Measurements from ENCODE around the gene CRYBG2.

DNA sequence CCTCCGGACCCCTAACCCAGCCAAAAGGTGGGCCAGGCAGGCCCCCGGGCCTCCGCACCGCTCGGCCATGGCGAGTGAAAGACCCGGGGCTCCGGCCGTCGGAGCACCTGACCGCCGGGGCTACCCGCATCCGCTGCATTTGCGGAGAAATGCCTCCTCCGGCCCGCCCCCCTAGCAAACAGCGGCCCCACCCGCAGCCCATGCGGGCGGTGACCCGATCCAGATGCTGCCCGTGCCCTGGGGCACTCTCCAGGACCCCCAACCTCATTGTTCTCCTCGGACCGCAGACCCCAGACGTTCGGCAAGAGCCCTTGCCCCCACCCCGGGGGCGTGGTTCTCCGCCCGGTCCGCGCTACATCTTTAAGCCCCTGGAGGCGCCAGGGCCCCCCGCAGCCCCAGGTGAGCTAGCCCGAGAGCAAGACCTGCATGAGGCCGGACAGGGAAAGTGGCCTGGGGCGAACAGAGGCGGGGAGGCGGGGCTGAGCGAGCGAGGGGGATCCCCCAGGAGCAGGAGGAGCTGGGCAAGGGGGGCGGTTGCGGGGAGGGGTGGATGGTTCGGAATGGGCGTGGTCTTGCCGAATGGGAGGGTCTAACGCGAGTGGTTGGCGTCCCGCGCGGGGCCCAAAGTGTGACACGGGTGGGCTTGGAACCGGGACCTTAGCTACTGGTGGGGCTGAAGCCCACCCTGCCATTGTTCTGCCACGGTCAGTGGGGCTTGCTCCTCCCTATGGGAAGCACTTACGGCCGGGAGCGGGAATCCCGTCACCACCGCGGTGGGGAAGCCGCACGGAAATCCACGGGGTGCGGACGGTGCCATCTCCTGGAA lies 6.3 kb upstream of the CRYBG2 start:
- TF ChIP-seq, protein P1, sequence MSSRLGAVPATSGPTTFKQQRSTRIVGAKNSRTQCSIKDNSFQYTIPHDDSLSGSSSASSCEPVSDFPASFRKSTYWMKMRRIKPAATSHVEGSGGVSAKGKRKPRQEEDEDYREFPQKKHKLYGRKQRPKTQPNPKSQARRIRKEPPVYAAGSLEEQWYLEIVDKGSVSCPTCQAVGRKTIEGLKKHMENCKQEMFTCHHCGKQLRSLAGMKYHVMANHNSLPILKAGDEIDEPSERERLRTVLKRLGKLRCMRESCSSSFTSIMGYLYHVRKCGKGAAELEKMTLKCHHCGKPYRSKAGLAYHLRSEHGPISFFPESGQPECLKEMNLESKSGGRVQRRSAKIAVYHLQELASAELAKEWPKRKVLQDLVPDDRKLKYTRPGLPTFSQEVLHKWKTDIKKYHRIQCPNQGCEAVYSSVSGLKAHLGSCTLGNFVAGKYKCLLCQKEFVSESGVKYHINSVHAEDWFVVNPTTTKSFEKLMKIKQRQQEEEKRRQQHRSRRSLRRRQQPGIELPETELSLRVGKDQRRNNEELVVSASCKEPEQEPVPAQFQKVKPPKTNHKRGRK (CRISPR knock-in tag; IDR thresholded peaks at IDR 0.05), result no peak
- TF ChIP-seq, protein P2, sequence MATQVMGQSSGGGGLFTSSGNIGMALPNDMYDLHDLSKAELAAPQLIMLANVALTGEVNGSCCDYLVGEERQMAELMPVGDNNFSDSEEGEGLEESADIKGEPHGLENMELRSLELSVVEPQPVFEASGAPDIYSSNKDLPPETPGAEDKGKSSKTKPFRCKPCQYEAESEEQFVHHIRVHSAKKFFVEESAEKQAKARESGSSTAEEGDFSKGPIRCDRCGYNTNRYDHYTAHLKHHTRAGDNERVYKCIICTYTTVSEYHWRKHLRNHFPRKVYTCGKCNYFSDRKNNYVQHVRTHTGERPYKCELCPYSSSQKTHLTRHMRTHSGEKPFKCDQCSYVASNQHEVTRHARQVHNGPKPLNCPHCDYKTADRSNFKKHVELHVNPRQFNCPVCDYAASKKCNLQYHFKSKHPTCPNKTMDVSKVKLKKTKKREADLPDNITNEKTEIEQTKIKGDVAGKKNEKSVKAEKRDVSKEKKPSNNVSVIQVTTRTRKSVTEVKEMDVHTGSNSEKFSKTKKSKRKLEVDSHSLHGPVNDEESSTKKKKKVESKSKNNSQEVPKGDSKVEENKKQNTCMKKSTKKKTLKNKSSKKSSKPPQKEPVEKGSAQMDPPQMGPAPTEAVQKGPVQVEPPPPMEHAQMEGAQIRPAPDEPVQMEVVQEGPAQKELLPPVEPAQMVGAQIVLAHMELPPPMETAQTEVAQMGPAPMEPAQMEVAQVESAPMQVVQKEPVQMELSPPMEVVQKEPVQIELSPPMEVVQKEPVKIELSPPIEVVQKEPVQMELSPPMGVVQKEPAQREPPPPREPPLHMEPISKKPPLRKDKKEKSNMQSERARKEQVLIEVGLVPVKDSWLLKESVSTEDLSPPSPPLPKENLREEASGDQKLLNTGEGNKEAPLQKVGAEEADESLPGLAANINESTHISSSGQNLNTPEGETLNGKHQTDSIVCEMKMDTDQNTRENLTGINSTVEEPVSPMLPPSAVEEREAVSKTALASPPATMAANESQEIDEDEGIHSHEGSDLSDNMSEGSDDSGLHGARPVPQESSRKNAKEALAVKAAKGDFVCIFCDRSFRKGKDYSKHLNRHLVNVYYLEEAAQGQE (IDR thresholded peaks at IDR 0.05; ENCODE audit: borderline replicate concordance in 1 of 2, low read depth in 1 of 2, low read length in 2 of 2), result no peak
- TF ChIP-seq NCOA2 (CRISPR knock-in tag; IDR thresholded peaks at IDR 0.05), result no peak
- no peak for TF ChIP-seq ZNF549 (CRISPR knock-in tag; IDR thresholded peaks at IDR 0.05)
- TF ChIP-seq, protein P3, sequence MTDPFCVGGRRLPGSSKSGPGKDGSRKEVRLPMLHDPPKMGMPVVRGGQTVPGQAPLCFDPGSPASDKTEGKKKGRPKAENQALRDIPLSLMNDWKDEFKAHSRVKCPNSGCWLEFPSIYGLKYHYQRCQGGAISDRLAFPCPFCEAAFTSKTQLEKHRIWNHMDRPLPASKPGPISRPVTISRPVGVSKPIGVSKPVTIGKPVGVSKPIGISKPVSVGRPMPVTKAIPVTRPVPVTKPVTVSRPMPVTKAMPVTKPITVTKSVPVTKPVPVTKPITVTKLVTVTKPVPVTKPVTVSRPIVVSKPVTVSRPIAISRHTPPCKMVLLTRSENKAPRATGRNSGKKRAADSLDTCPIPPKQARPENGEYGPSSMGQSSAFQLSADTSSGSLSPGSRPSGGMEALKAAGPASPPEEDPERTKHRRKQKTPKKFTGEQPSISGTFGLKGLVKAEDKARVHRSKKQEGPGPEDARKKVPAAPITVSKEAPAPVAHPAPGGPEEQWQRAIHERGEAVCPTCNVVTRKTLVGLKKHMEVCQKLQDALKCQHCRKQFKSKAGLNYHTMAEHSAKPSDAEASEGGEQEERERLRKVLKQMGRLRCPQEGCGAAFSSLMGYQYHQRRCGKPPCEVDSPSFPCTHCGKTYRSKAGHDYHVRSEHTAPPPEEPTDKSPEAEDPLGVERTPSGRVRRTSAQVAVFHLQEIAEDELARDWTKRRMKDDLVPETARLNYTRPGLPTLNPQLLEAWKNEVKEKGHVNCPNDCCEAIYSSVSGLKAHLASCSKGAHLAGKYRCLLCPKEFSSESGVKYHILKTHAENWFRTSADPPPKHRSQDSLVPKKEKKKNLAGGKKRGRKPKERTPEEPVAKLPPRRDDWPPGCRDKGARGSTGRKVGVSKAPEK (CRISPR knock-in tag; IDR thresholded peaks at IDR 0.05; ENCODE audit: borderline replicate concordance), result no peak
- TF ChIP-seq, protein P4, sequence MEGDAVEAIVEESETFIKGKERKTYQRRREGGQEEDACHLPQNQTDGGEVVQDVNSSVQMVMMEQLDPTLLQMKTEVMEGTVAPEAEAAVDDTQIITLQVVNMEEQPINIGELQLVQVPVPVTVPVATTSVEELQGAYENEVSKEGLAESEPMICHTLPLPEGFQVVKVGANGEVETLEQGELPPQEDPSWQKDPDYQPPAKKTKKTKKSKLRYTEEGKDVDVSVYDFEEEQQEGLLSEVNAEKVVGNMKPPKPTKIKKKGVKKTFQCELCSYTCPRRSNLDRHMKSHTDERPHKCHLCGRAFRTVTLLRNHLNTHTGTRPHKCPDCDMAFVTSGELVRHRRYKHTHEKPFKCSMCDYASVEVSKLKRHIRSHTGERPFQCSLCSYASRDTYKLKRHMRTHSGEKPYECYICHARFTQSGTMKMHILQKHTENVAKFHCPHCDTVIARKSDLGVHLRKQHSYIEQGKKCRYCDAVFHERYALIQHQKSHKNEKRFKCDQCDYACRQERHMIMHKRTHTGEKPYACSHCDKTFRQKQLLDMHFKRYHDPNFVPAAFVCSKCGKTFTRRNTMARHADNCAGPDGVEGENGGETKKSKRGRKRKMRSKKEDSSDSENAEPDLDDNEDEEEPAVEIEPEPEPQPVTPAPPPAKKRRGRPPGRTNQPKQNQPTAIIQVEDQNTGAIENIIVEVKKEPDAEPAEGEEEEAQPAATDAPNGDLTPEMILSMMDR (CRISPR knock-in tag; IDR thresholded peaks at IDR 0.05), result no peak
- TF ChIP-seq NR3C1 (CRISPR knock-in tag; IDR thresholded peaks at IDR 0.05), result no peak
- TF ChIP-seq TBP (CRISPR knock-in tag; IDR thresholded peaks at IDR 0.05), result no peak
- no peak for TF ChIP-seq SNAPC5 (CRISPR knock-in tag; IDR thresholded peaks at IDR 0.05; ENCODE audit: borderline replicate concordance)
- no peak for TF ChIP-seq ELF4 (CRISPR knock-in tag; IDR thresholded peaks at IDR 0.05; ENCODE audit: borderline replicate concordance)
- no peak for TF ChIP-seq NAIF1 (CRISPR knock-in tag; IDR thresholded peaks at IDR 0.05; ENCODE audit: borderline replicate concordance)
- TF ChIP-seq HMG20B (CRISPR knock-in tag; conservative IDR thresholded peaks at IDR 0.05), result no peak
